Activated naive CD4-positive, alpha-beta T cell treated with anti-CD3 and anti-CD28 coated beads for 36 hours (primary cell): Measurements from ENCODE around the gene SPTBN4. TPM values are rescaled to one million over a fixed set of nuclear protein-coding genes. Genes with fewer than 3 reads are reported as not detected.
"Not testable (repeated sequence)": the region's sequence is repeated elsewhere in the genome, so short reads cannot be mapped to it uniquely, and the experiment has no call there.

Experiments used
- CTCF ChIA-PET: fragments of 350-600 bp; sonication (Branson Sonifier 250); formaldehyde crosslinking; loops from one replicate; lab custom pipeline; 2021; ENCODE audit warnings: antibody characterized with exemption; lab: Charles Lee
- DNase-seq: peaks from one replicate; pipeline ENCODE4 v3.0.0-alpha.2; 2020
- H3K27ac Mint-ChIP-seq: one replicate; pipeline ENCODE4 v1.8.0; 2021; ENCODE audit warnings: mild to moderate bottlenecking, mixed read lengths
- H3K27me3 Mint-ChIP-seq: one replicate; pipeline ENCODE4 v1.8.0; 2021; ENCODE audit warnings: low read depth, mixed read lengths
- H3K36me3 Mint-ChIP-seq: one replicate; pipeline ENCODE4 v1.8.0; 2021; ENCODE audit warnings: low read depth, mixed read lengths
- H3K4me1 Mint-ChIP-seq: one replicate; pipeline ENCODE4 v1.8.0; 2021; ENCODE audit warnings: low read depth, mixed read lengths
- H3K4me3 Mint-ChIP-seq: one replicate; pipeline ENCODE4 v1.8.0; 2021; ENCODE audit warnings: mild to moderate bottlenecking, moderate library complexity, mixed read lengths
- H3K9me3 Mint-ChIP-seq: one replicate; pipeline ENCODE4 v1.8.0; 2021; ENCODE audit warnings: mixed read lengths
- intact Hi-C: fragments of 100-400 bp; cut with micrococcal nuclease; formaldehyde crosslinking; loops from one replicate; pipeline ENCODE4 v1.15.1; 2023
- total RNA-seq, 2 experiments: library from RNA; stranded (reverse); gene quantifications; one replicate each; pipeline ENCODE4 v1.2.3, GENCODE V29; 2021

Gene SPTBN4
- total RNA-seq, 2 experiments from 2014 or later = 0.91 to 1.1 TPM

GRCh38 chr19:40513741-40514315 lies 47.0 kb downstream of the SPTBN4 start:
- peaks cover 12% of the 10 kb centered on the region for H3K4me1 Mint-ChIP-seq
- no peak for DNase-seq
- intact Hi-C loops = no loop called here
- no peaks in the 10 kb centered on the region for H3K9me3 Mint-ChIP-seq
- H3K4me3 Mint-ChIP-seq = no peak overlapping the region
- H3K36me3 Mint-ChIP-seq = no peaks in the 10 kb centered on the region
- CTCF ChIA-PET = interaction anchor here (0.6 to 1.4 kb wide), 3 partner anchors 26 to 208 kb away, joined by 3 to 5 read pairs (median 3); no protein-coding TSS in a partner anchor
- peaks cover 41% of the 10 kb centered on the region for H3K27me3 Mint-ChIP-seq
- H3K27ac Mint-ChIP-seq = no peak overlapping the region

- Mint-ChIP-seq H3K4me1 (peaks cover 13% of the 10 kb centered on the region), H3K27ac (no peak overlapping the region), H3K27me3 (peaks cover 31% of the 10 kb centered on the region), H3K9me3 (no peaks in the 10 kb centered on the region), H3K4me3 (no peak overlapping the region), H3K36me3 (no peaks in the 10 kb centered on the region)
- intact Hi-C loops = no loop called here
- no peak for DNase-seq
- CTCF ChIA-PET = interaction anchor here (0.6 kb wide), 1 partner anchor 1542 kb away, joined by 3 read pairs; no protein-coding TSS in a partner anchor
Observed at GRCh38 chr19:40517248-40517647, 50.4 kb downstream of the SPTBN4 start.

- Mint-ChIP-seq H3K36me3 (no peaks in the 10 kb centered on the region), H3K4me1 (peaks cover 4% of the 10 kb centered on the region), H3K4me3 (no peak overlapping the region), H3K27ac (no peak overlapping the region), H3K27me3 (peaks cover 13% of the 10 kb centered on the region), H3K9me3 (no peaks in the 10 kb centered on the region)
- no peak for DNase-seq
- intact Hi-C loops = loop anchor here (2.0 to 10.0 kb wide), 2 partner anchors 215 to 375 kb away; no protein-coding TSS in a partner anchor
- CTCF ChIA-PET = interaction anchor here (0.7 to 1.3 kb wide), 5 partner anchors 10 to 79 kb away, joined by 3 to 4 read pairs (median 3); no protein-coding TSS in a partner anchor
Observed at GRCh38 chr19:40519352-40520322, 52.8 kb downstream of the SPTBN4 start.

DNA sequence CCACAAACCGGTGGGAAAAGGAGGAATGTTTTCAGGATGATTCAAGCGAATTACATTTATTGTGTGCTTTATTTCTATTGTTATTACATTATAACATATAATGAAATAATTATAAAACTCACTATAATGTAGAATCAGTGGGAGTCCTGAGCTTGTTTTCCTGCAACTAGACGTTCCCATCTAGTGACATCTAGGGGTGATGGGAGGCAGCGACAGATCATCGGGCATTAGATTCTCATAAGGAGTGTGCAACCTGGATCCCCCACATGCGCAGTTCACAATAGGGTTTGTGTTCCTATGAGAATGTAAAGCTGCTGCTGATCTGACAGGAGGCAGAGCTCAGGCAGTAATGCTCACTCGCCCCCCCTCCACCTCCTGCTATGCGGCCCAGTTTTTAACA lies 54.5 kb downstream of the SPTBN4 start:
- H3K36me3 Mint-ChIP-seq = no peaks in the 10 kb centered on the region
- H3K27ac Mint-ChIP-seq = no peak overlapping the region
- peaks cover 12% of the 10 kb centered on the region for H3K27me3 Mint-ChIP-seq
- CTCF ChIA-PET = interaction anchor here (0.8 to 1.7 kb wide), 6 partner anchors 56 to 216 kb away, joined by 3 to 8 read pairs (median 4); partner anchors contain the start of genes BLVRB and SERTAD1
- peaks cover 4% of the 10 kb centered on the region for H3K4me1 Mint-ChIP-seq
- peak; percentile 26 for DNase-seq
- no peaks in the 10 kb centered on the region for H3K9me3 Mint-ChIP-seq
- H3K4me3 Mint-ChIP-seq = no peak overlapping the region
- intact Hi-C loops = loop anchor here (2.0 to 10.0 kb wide), 2 partner anchors 216 to 376 kb away; no protein-coding TSS in a partner anchor

- intact Hi-C loops = loop anchor here (2.0 to 10.0 kb wide), 2 partner anchors 217 to 377 kb away; no protein-coding TSS in a partner anchor
Observed at GRCh38 chr19:40521900-40522299, 55.1 kb downstream of the SPTBN4 start.

GRCh38 chr19:40523322-40524047 lies 56.7 kb downstream of the SPTBN4 start:
- CTCF ChIA-PET = interaction anchor here (0.6 to 4.2 kb wide), 8 partner anchors 47 to 127 kb away, joined by 3 to 26 read pairs (median 4); partner anchors contain the start of gene BLVRB
- H3K9me3 Mint-ChIP-seq = no peaks in the 10 kb centered on the region
- no peak overlapping the region for H3K27ac Mint-ChIP-seq
- H3K4me3 Mint-ChIP-seq = no peak overlapping the region
- H3K27me3 Mint-ChIP-seq = peaks cover 12% of the 10 kb centered on the region
- peak; percentile 69 for DNase-seq
- H3K4me1 Mint-ChIP-seq = peaks cover 4% of the 10 kb centered on the region
- intact Hi-C loops = loop anchor here (1.0 to 10.0 kb wide), 2 partner anchors 111 to 379 kb away; no protein-coding TSS in a partner anchor
- H3K36me3 Mint-ChIP-seq = no peaks in the 10 kb centered on the region

More at GRCh38 chr19:40521900-40522299, 55.1 kb downstream of the SPTBN4 start:
- peaks cover 12% of the 10 kb centered on the region for H3K27me3 Mint-ChIP-seq
- H3K36me3 Mint-ChIP-seq, H3K4me3 Mint-ChIP-seq, DNase-seq, H3K9me3 Mint-ChIP-seq, H3K27ac Mint-ChIP-seq, H3K4me1 Mint-ChIP-seq: not testable (repeated sequence)
- CTCF ChIA-PET = interaction anchor here (0.7 to 1.7 kb wide), 5 partner anchors 57 to 220 kb away, joined by 3 to 8 read pairs (median 4); partner anchors contain the start of genes BLVRB and SERTAD1

- H3K4me3 Mint-ChIP-seq = no peak overlapping the region
- H3K27me3 Mint-ChIP-seq = peaks cover 10% of the 10 kb centered on the region
- no peaks in the 10 kb centered on the region for H3K9me3 Mint-ChIP-seq
- intact Hi-C loops = loop anchor here (10.0 kb wide), 1 partner anchor 379 kb away; no protein-coding TSS in a partner anchor
- CTCF ChIA-PET = interaction anchor here (0.6 to 4.2 kb wide), 7 partner anchors 39 to 110 kb away, joined by 3 to 26 read pairs (median 4); partner anchors contain the start of gene BLVRB
- DNase-seq = no peak
- H3K4me1 Mint-ChIP-seq = peaks cover 2% of the 10 kb centered on the region
- no peaks in the 10 kb centered on the region for H3K36me3 Mint-ChIP-seq
- H3K27ac Mint-ChIP-seq = no peak overlapping the region
Observed at GRCh38 chr19:40524133-40524549, 57.3 kb downstream of the SPTBN4 start.

DNA sequence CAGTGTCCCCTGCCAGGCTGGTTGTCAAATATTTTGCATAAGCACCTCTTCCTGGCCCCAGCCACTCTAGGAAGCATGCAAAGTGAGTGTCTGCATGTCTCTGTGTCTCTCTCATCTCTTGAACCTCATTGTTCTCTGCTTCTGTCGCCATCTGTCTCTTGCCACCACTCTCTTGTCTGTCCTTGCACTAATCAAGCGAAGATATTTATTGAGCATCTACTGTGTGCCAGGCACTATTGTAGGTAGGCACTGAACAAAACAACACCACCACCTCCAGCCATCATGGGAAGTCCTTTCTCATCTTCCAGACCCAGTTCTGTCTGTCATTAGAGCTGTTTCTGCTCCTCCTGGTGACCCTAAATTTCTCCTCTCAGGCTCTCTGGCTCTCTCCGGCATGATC lies 57.9 kb downstream of the SPTBN4 start:
- DNase-seq = no peak
- peaks cover 3% of the 10 kb centered on the region for H3K4me1 Mint-ChIP-seq
- no peak overlapping the region for H3K4me3 Mint-ChIP-seq
- CTCF ChIA-PET = interaction anchor here (0.6 to 4.2 kb wide), 8 partner anchors 24 to 110 kb away, joined by 3 to 26 read pairs (median 4); partner anchors contain the start of gene BLVRB
- no peaks in the 10 kb centered on the region for H3K9me3 Mint-ChIP-seq
- H3K36me3 Mint-ChIP-seq = no peaks in the 10 kb centered on the region
- no peak overlapping the region for H3K27ac Mint-ChIP-seq
- intact Hi-C loops = loop anchor here (10.0 kb wide), 1 partner anchor 380 kb away; no protein-coding TSS in a partner anchor
- H3K27me3 Mint-ChIP-seq = peaks cover 10% of the 10 kb centered on the region

DNA sequence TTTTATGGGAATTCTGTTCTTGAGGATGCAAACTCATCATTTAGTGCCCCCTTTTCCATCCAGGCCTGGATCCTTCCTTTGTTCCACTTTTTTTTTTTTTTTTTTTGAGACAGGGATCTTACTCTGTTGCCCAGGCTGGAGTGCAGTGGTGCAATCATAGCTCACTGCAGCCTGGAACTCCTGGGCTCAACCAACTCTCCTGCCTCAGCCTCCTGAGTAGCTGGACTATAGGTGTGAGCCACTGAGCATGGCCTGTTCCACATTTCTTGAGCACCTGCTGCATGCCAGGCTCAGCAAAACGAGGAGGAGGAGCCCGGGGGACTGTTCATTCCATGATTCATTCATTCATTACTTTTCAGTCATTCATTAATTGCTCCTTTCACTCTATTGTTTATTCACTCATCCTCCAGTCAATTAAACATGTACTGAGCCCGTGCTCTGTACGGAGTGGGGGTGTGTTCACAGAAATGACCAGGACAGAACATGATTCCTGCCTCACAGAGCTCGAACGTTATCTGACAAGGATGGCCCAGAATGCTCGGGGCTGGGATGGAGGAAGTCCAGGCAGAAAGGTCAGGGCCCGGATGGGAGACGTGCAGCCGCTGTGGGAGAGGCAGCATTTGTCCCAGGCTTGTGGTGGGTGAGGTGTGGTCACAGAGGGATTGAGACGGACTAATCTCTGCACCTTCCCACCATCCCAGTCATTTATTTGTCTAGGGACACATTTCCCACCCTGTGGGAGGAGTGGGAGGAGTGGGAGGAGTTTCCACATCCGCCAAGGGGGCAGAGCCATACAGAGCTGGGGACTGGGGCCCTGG lies 58.6 kb downstream of the SPTBN4 start:
- Mint-ChIP-seq H3K9me3 (no peaks in the 10 kb centered on the region), H3K4me3 (no peak overlapping the region), H3K27me3 (peaks cover 9% of the 10 kb centered on the region), H3K36me3 (no peaks in the 10 kb centered on the region), H3K27ac (no peak overlapping the region), H3K4me1 (peaks cover 6% of the 10 kb centered on the region)
- CTCF ChIA-PET = interaction anchor here (1.3 to 4.2 kb wide), 3 partner anchors 23 to 109 kb away, joined by 3 to 26 read pairs (median 6); no protein-coding TSS in a partner anchor
- DNase-seq = no peak
- intact Hi-C loops = loop anchor here (10.0 kb wide), 1 partner anchor 381 kb away; no protein-coding TSS in a partner anchor

GRCh38 chr19:40528078-40528477 lies 61.3 kb downstream of the SPTBN4 start:
- no peak for DNase-seq
- H3K27me3 Mint-ChIP-seq = peaks cover 13% of the 10 kb centered on the region
- H3K9me3 Mint-ChIP-seq = no peaks in the 10 kb centered on the region
- no peak overlapping the region for H3K4me3 Mint-ChIP-seq
- no peak overlapping the region for H3K27ac Mint-ChIP-seq
- H3K4me1 Mint-ChIP-seq = peaks cover 10% of the 10 kb centered on the region
- CTCF ChIA-PET = interaction anchor here (1.3 kb wide), 1 partner anchor 73 kb away, joined by 4 read pairs; the partner anchor contains the start of gene LTBP4
- no peaks in the 10 kb centered on the region for H3K36me3 Mint-ChIP-seq
- intact Hi-C loops = loop anchor here (2.0 to 10.0 kb wide), 3 partner anchors 63 to 383 kb away; partner anchors contain the start of gene BLVRB
